ENCODE measurements around the gene CMTM3. TPM values are rescaled to one million over a fixed set of nuclear protein-coding genes. Genes with fewer than 3 reads are reported as not detected.
"Not testable (repeated sequence)": the region's sequence is repeated elsewhere in the genome, so short reads cannot be mapped to it uniquely, and the experiment has no call there.

Gene CMTM3
- total RNA-seq, 1 experiment from 2014 or later, result 53.9 TPM

DNA sequence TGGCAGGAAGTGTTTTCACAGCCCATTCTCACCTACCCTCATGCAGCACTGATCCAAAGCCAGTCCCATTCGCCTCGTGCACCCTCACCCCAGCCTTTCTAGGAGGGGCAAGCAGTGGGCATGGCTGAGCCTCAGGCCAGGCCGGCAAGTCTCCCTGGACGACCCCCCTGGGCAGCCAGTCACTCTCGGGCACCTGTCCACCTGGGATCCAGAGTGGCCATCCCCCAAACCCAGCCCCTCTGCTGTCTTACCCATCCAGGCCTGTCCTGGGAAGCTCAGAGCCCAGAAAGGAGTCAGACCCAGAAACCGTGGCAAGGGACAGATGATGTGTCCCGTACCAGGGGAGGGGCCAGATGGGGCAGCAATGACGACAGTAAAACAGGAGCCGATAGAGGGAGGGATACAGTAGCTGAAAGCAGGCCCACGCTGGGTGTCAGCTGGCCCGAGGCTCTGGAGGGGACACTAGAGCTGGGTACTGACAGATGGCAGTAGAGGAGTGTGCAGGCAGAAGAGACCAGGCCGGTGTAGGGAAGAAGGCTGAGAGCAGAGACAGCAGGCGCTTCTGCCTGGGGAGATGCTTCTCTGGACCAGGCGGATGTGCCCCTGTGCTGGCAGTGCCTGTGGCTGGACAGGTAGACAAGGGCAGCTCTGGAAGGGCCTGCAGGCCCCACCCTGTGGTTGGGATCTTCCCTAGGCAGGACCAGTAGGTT lies 5.8 kb downstream of the CMTM3 start:
- no peaks in the 10 kb centered on the region for H3K9me3 ChIP-seq (replicated peaks)
- H3K27me3 ChIP-seq, result no peaks in the 10 kb centered on the region
- no peak overlapping the region for H3K27ac ChIP-seq
- peaks cover 7% of the 10 kb centered on the region; the same call in 1 of the 2 replicates for H3K4me1 ChIP-seq
- H3K36me3 ChIP-seq, result peaks cover 47% of the 10 kb centered on the region
- no peak for DNase-seq
- H3K4me3 ChIP-seq, result no peak overlapping the region

DNA sequence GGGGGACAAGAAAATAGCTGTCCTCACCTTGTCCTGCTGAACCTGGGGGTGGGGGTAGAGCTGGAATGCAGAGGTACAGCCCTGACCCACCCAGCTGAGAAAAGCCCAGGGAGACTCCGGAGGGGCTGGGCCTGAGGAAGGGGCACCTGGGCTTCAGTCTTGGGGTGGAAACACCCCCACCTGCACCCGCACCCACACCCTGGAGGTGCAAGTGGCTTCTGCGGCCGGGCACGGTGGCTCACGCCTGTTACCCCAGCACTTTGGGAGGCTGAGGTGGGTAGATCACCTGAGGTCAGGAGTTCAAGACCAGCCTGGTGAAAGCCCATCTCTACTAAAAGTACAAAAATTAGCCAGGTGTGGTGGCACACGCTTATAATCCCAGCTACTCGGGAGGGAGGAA lies 7.4 kb downstream of the CMTM3 start:
- not testable (repeated sequence) for H3K9me3 ChIP-seq (replicated peaks); H3K4me3 ChIP-seq; H3K27me3 ChIP-seq; H3K4me1 ChIP-seq; H3K27ac ChIP-seq; DNase-seq
- peaks cover 47% of the 10 kb centered on the region for H3K36me3 ChIP-seq

DNA sequence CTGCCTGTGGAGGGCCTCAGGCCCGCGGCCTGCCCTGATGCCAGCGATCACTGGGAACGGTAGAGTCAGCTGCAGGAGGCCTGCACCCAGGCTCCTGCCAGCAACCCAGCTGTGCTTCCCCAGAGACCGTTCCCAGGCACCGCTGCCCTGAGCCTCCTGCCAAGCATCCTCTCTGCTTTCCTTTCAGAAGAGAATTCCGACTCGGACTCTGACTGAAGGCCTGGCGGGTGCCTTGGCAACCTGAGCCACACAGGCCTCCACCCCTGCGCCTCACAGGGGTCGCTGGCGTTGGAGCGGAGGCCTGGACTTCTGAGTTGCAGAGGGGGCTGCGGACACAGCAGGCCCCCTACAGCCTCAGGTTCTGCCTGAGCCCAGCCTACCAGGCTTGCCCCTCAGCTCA lies 7.9 kb downstream of the CMTM3 start:
- Histone ChIP-seq H3K27ac (no peak overlapping the region), H3K4me3 (no peak overlapping the region), H3K27me3 (no peaks in the 10 kb centered on the region), H3K4me1 (peaks cover 7% of the 10 kb centered on the region; the same call in 1 of the 2 replicates), H3K36me3 (peaks cover 47% of the 10 kb centered on the region), H3K9me3 (replicated peaks) (no peaks in the 10 kb centered on the region)
- DNase-seq, result no peak

GRCh38 chr16:66614161-66614802 lies 9.8 kb downstream of the CMTM3 start:
- no peaks in the 10 kb centered on the region for H3K27me3 ChIP-seq
- peaks cover 13% of the 10 kb centered on the region for H3K4me1 ChIP-seq
- no peak overlapping the region for H3K27ac ChIP-seq
- no peak overlapping the region for H3K4me3 ChIP-seq
- no peaks in the 10 kb centered on the region for H3K9me3 ChIP-seq (replicated peaks)
- DNase-seq, result no peak
- H3K36me3 ChIP-seq, result peaks cover 40% of the 10 kb centered on the region

DNA sequence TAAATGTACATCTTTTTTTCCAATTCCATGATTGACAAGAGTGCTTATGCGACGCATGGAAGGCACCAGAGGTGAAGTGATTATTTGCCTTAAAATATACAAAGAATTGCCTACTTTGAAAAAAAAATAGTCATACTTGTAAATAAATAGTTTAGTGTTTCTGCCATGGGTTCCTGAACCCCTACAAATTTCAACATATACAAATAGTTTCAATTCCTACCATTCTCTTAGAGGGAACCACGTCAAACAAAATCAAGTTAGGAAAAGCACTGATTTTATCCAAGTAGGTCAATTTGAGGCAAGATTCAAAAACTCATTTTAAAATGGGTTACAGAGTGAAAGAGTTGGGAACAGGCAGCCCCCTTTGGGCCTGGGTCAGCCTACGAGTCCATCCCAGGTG lies 11.7 kb downstream of the CMTM3 start:
- Histone ChIP-seq H3K9me3 (replicated peaks) (no peaks in the 10 kb centered on the region), H3K4me3 (no peak overlapping the region), H3K36me3 (peaks cover 23% of the 10 kb centered on the region), H3K27me3 (no peaks in the 10 kb centered on the region), H3K27ac (no peak overlapping the region), H3K4me1 (peaks cover 29% of the 10 kb centered on the region)
- DNase-seq, result no peak

GRCh38 chr16:66616592-66616991 lies 12.1 kb downstream of the CMTM3 start:
- H3K4me1 ChIP-seq, result peaks cover 29% of the 10 kb centered on the region
- H3K4me3 ChIP-seq, result no peak overlapping the region
- H3K36me3 ChIP-seq, result peaks cover 20% of the 10 kb centered on the region
- H3K9me3 ChIP-seq (replicated peaks), result no peaks in the 10 kb centered on the region
- no peak for DNase-seq
- no peaks in the 10 kb centered on the region for H3K27me3 ChIP-seq
- no peak overlapping the region for H3K27ac ChIP-seq

- DNase-seq, result no peak
- Histone ChIP-seq H3K4me1 (peaks cover 29% of the 10 kb centered on the region), H3K27ac (no peak overlapping the region), H3K27me3 (no peaks in the 10 kb centered on the region), H3K36me3 (peaks cover 16% of the 10 kb centered on the region), H3K4me3 (no peak overlapping the region), H3K9me3 (replicated peaks) (no peaks in the 10 kb centered on the region)
Measured at GRCh38 chr16:66617010-66617434, 12.5 kb downstream of the CMTM3 start.

GRCh38 chr16:66617728-66618127 lies 13.2 kb downstream of the CMTM3 start:
- DNase-seq, result no peak
- H3K9me3 ChIP-seq (replicated peaks), result no peaks in the 10 kb centered on the region
- H3K4me3 ChIP-seq, result no peak overlapping the region
- no peaks in the 10 kb centered on the region for H3K27me3 ChIP-seq
- peaks cover 10% of the 10 kb centered on the region for H3K36me3 ChIP-seq
- peaks cover 29% of the 10 kb centered on the region for H3K4me1 ChIP-seq
- no peak overlapping the region for H3K27ac ChIP-seq

- H3K27ac ChIP-seq, result peak overlapping the region; percentile 32
- H3K4me3 ChIP-seq, result no peak overlapping the region
Measured at GRCh38 chr16:66618588-66619375, 14.3 kb downstream of the CMTM3 start.

GRCh38 chr16:66619534-66620428 lies 15.3 kb downstream of the CMTM3 start:
- Histone ChIP-seq H3K27me3 (no peaks in the 10 kb centered on the region), H3K9me3 (replicated peaks) (no peaks in the 10 kb centered on the region), H3K27ac (peak overlapping the region; percentile 32), H3K4me3 (no peak overlapping the region), H3K36me3 (no peaks in the 10 kb centered on the region), H3K4me1 (peaks cover 29% of the 10 kb centered on the region)
- DNase-seq, result peak; percentile 67 to 81

More at GRCh38 chr16:66618588-66619375, 14.3 kb downstream of the CMTM3 start:
- Histone ChIP-seq H3K36me3 (no peaks in the 10 kb centered on the region), H3K9me3 (replicated peaks) (no peaks in the 10 kb centered on the region), H3K27me3 (no peaks in the 10 kb centered on the region), H3K4me1 (peaks cover 29% of the 10 kb centered on the region)
- DNase-seq, result peak in 1 of 2 experiments; percentile 45

- no peaks in the 10 kb centered on the region for H3K27me3 ChIP-seq
- DNase-seq, result no peak
- H3K27ac ChIP-seq, result peak overlapping the region; percentile 32
- peaks cover 29% of the 10 kb centered on the region for H3K4me1 ChIP-seq
- no peak overlapping the region for H3K4me3 ChIP-seq
- no peaks in the 10 kb centered on the region for H3K9me3 ChIP-seq (replicated peaks)
- H3K36me3 ChIP-seq, result no peaks in the 10 kb centered on the region
Measured at GRCh38 chr16:66620429-66620795, 15.9 kb downstream of the CMTM3 start.

DNA sequence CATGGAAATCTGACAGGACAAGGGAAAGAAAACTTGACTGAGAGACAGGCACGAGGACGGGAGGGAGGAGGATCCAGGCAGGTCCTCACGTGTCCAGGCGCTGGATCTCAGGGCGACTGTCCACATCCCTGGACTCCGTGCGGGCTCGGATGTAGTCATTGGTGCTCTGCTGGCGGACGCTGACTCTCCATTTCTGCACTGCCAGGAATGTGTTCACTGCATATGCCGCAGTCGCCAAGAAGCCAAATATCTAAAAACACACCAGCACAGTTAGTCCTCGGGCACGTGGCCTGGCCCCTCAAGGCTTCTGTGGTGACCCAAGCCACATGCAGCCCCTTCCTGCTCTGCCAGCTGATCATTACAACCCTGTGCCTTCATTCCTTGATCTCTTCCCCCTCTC lies 17.5 kb downstream of the CMTM3 start:
- Histone ChIP-seq H3K4me1 (peaks cover 29% of the 10 kb centered on the region), H3K27me3 (no peaks in the 10 kb centered on the region), H3K4me3 (no peak overlapping the region), H3K27ac (no peak overlapping the region), H3K36me3 (no peaks in the 10 kb centered on the region), H3K9me3 (replicated peaks) (no peaks in the 10 kb centered on the region)
- no peak for DNase-seq

DNA sequence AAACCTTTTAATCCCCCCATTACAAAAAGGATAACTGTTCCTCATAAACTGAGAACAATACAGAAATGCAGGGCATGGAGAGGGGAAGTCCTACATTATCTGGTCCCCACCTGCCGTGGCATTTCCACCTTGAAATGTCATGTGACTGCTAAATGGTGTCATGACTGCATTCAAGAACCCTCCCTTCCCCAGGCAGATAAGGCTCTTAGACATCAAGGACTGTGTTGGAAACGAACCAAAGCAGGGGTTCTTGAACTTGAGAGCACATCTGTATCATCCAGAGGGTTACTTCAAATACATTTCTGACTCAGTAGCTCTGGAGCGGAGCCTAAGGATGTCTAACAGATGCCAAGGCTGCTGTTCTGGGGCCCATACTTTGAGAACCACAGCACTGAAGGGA lies 18.4 kb downstream of the CMTM3 start:
- DNase-seq, result no peak
- Histone ChIP-seq H3K4me1 (peaks cover 29% of the 10 kb centered on the region), H3K9me3 (replicated peaks) (no peaks in the 10 kb centered on the region), H3K36me3 (no peaks in the 10 kb centered on the region), H3K27ac (no peak overlapping the region), H3K4me3 (no peak overlapping the region), H3K27me3 (no peaks in the 10 kb centered on the region)

DNA sequence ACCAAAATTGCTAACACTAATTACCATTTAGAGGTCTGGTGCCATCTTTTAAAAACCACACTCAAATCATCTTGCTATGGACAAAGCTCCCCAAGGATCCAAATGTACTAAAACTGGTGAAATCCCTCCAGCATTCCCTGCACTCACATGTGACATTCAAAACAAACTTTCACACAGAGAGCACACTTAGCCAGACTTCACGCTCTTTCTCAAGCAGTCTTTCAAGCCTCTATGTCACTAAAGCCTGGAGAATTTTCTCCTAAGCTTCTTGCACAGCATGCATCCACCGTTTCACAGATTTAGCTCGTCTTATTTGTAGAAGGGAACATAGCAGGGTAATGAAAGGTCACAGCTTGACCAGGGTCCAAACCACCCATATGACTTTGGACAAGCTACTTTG lies 19.3 kb downstream of the CMTM3 start:
- DNase-seq, result no peak
- Histone ChIP-seq H3K4me3 (no peak overlapping the region), H3K27me3 (no peaks in the 10 kb centered on the region), H3K27ac (no peak overlapping the region), H3K9me3 (replicated peaks) (no peaks in the 10 kb centered on the region), H3K36me3 (no peaks in the 10 kb centered on the region), H3K4me1 (peaks cover 21% of the 10 kb centered on the region)
